PC-3 (cell line): ENCODE measurements around the gene CFAP20DC.

Source experiments
- EZH2 ChIP-seq: fragments of 300-600 bp; sonication (generic); IDR thresholded peaks from one replicate; pipeline ENCODE4 v1.6.1; 2017; ENCODE audit warnings: antibody characterized with exemption, mild to moderate bottlenecking, low read length; ENCODE audit not compliant: unreplicated experiment
- EZH2phosphoT487 ChIP-seq: fragments of 300-600 bp; sonication (generic); IDR thresholded peaks from 2 replicates; pipeline ENCODE4 v1.6.1; 2018; ENCODE audit warnings: mild to moderate bottlenecking, antibody characterized with exemption, low read length, borderline replicate concordance
- TF ChIP-seq, protein P1 (sequence below): fragments of 300-600 bp; sonication (generic); conservative IDR thresholded peaks from 2 replicates; pipeline ENCODE4 v1.5.1; 2017; ENCODE audit warnings: antibody characterized with exemption, low read depth, mild to moderate bottlenecking, low read length

DNA sequence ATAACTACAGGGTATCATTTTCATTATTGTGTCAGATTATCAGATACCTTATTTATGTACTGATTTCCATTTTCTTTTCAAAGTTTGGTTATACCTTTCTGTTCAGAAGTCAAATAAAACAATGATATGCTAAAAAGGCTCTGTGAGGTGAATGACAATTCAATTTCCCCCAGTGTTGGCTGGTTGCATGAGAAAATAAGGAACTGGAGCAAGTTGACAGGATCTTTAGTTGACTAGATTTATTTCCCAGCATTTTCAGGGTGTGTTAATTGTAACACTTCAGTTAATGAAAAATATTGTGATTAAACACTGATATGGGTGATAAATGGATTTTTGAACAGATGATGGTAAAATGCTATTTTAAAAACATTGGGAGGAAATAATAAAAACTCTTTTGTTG is 260.4 kb downstream of the CFAP20DC start:
- TF ChIP-seq, protein P1, sequence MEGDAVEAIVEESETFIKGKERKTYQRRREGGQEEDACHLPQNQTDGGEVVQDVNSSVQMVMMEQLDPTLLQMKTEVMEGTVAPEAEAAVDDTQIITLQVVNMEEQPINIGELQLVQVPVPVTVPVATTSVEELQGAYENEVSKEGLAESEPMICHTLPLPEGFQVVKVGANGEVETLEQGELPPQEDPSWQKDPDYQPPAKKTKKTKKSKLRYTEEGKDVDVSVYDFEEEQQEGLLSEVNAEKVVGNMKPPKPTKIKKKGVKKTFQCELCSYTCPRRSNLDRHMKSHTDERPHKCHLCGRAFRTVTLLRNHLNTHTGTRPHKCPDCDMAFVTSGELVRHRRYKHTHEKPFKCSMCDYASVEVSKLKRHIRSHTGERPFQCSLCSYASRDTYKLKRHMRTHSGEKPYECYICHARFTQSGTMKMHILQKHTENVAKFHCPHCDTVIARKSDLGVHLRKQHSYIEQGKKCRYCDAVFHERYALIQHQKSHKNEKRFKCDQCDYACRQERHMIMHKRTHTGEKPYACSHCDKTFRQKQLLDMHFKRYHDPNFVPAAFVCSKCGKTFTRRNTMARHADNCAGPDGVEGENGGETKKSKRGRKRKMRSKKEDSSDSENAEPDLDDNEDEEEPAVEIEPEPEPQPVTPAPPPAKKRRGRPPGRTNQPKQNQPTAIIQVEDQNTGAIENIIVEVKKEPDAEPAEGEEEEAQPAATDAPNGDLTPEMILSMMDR: no peak
- TF ChIP-seq EZH2 (no peak), EZH2phosphoT487 (no peak)
